ENCODE measurements around the gene WDFY4. TPM values are rescaled to one million over a fixed set of nuclear protein-coding genes. Genes with fewer than 3 reads are reported as not detected.

The WDFY4 gene
- total RNA-seq, 1 experiment from 2014 or later = not detected

DNA sequence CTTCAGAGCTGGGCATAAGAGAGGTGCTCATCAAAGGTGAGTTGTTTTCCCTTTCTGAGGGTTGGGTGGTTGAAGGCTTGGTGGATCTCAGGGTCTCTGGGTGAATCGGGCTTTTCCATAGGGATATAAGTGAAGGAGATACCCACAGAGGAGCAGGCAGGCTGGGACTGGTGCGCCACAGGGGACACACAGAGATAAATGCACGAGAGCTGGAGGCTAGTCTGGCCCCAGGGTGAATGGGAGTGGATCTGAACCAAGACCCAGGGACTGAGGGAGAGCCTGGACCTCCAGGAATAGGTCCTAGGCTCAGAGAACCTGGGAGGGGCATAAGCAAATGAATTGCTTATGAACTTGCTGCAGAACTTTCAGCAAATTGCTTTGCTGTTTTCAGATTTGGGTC is 193.4 kb downstream of the WDFY4 start:
- Histone ChIP-seq H3K4me2 (ENCODE audit: insufficient read depth, insufficient read length, low read length) (no peak overlapping the region), H4K20me1 (ENCODE audit: control insufficient read depth, insufficient read depth, insufficient read length) (no peaks in the 10 kb centered on the region), H3K27ac (ENCODE audit: insufficient read length, low read depth, low read length) (no peak overlapping the region), H3K4me1 (ENCODE audit: insufficient read depth, low read length) (peaks cover 3% of the 10 kb centered on the region; the same call in 1 of the 2 replicates), H3K23ac (ENCODE audit: insufficient read length, low read depth, low read length) (no peak overlapping the region), H3K23me2 (ENCODE audit: insufficient read length, low read depth, low read length, poor library complexity, severe bottlenecking) (no peaks in the 10 kb centered on the region), H3T11ph (ENCODE audit: low read length) (no peak overlapping the region), H3K56ac (ENCODE audit: insufficient read length, low read depth, low read length) (no peak overlapping the region), H3K4ac (ENCODE audit: low read depth, low read length) (no peak overlapping the region), H4K8ac (replicated peaks; ENCODE audit: insufficient read length, low read depth, low read length) (no peak overlapping the region), H3K9ac (ENCODE audit: extremely low read depth, insufficient read length, low read length) (no peak overlapping the region), H3K79me2 (ENCODE audit: insufficient read depth, low read length) (no peaks in the 10 kb centered on the region), H3K14ac (ENCODE audit: insufficient read depth, low read length) (no peak overlapping the region), H4K91ac (ENCODE audit: insufficient read length, low read depth, low read length) (no peak overlapping the region), H2BK5ac (ENCODE audit: insufficient read length, low read length) (no peak overlapping the region), H4K5ac (ENCODE audit: insufficient read length, low read depth, low read length) (no peak overlapping the region), H3K18ac (ENCODE audit: insufficient read length, low read depth, low read length) (no peak overlapping the region), H3K9me3 (ENCODE audit: control insufficient read depth, low read depth, low read length) (no peaks in the 10 kb centered on the region), H3K79me1 (ENCODE audit: insufficient read depth, low read depth, low read length, poor library complexity, severe bottlenecking) (no peaks in the 10 kb centered on the region), H2AFZ (ENCODE audit: low read length) (no peak overlapping the region), H2BK15ac (ENCODE audit: low read depth, low read length) (no peak overlapping the region), H2BK20ac (ENCODE audit: low read depth, low read length, poor library complexity, severe bottlenecking) (no peak overlapping the region), H3K27me3 (ENCODE audit: insufficient read depth, low read length) (no peaks in the 10 kb centered on the region; the same call in 1 of the 2 replicates), H2AK5ac (ENCODE audit: insufficient read length, low read length) (no peak overlapping the region), H2BK12ac (ENCODE audit: insufficient read length, low read depth, low read length) (no peak overlapping the region), H2BK120ac (ENCODE audit: low read depth, low read length, poor library complexity, severe bottlenecking) (no peak overlapping the region)
- TF ChIP-seq, protein P1, sequence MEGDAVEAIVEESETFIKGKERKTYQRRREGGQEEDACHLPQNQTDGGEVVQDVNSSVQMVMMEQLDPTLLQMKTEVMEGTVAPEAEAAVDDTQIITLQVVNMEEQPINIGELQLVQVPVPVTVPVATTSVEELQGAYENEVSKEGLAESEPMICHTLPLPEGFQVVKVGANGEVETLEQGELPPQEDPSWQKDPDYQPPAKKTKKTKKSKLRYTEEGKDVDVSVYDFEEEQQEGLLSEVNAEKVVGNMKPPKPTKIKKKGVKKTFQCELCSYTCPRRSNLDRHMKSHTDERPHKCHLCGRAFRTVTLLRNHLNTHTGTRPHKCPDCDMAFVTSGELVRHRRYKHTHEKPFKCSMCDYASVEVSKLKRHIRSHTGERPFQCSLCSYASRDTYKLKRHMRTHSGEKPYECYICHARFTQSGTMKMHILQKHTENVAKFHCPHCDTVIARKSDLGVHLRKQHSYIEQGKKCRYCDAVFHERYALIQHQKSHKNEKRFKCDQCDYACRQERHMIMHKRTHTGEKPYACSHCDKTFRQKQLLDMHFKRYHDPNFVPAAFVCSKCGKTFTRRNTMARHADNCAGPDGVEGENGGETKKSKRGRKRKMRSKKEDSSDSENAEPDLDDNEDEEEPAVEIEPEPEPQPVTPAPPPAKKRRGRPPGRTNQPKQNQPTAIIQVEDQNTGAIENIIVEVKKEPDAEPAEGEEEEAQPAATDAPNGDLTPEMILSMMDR (conservative IDR thresholded peaks at IDR 0.05) = no peak
- WGBS (ENCODE audit: extremely low coverage, insufficient read length, low lambda C conversion rate) = no CpG with 5 or more reads among the region's 3 CpGs
- Mint-ChIP-seq H3K9me3 (peaks cover 0 to 4% of the 10 kb centered on the region in 2 experiments; a peak in 2 of 5 replicates), H3K36me3 (ENCODE audit: insufficient read depth in 1 of 3, low read depth in 3 of 3) (no peaks in the 10 kb centered on the region; a peak in 2 of 7 replicates), H3K4me1 (peaks cover 3 to 9% of the 10 kb centered on the region in 2 experiments; a peak in 3 of 4 replicates), H3K4me3 (no peak overlapping the region), H3K27ac (no peak overlapping the region), H3K27me3 (ENCODE audit: low read depth) (no peaks in the 10 kb centered on the region; the same call in none of the 2 replicates)
- DNase-seq = no peak

Data from H9 (cell line).